K562 (cell line): ENCODE measurements around the gene MAGEB4. TPM values are rescaled to one million over a fixed set of nuclear protein-coding genes. Genes with fewer than 3 reads are reported as not detected.

Source experiments
- ELF2 ChIP-seq: fragments of 250-450 bp; sonication (Bioruptor Pico); IDR thresholded peaks from 2 replicates; pipeline ENCODE4 v1.5.0; 2021; ENCODE audit warnings: mild to moderate bottlenecking
- EZH2 ChIP-seq: IDR thresholded peaks from 2 replicates; pipeline ENCODE4 v1.6.1; 2012; ENCODE audit warnings: low read depth, mild to moderate bottlenecking, inconsistent platforms, low read length, borderline replicate concordance
- FOS ChIP-seq: IDR thresholded peaks from 3 replicates; pipeline ENCODE4 v1.6.1; 2011; ENCODE audit not compliant: insufficient read length; ENCODE audit errors: extremely low read depth
- FUS ChIP-seq: fragments of 200-400 bp; formaldehyde crosslinking; optimal IDR thresholded peaks from 2 replicates; pipeline ENCODE3; 2017; ENCODE audit warnings: low read depth, low read length
- ILK ChIP-seq: fragments of 450-650 bp; IDR thresholded peaks from 2 replicates; pipeline ENCODE4 v1.6.1; 2016; ENCODE audit warnings: missing genetic modification characterization, low read depth, mild to moderate bottlenecking, missing compliant biosample characterization, moderate library complexity, borderline replicate concordance
- NBN ChIP-seq: fragments of 450-650 bp; IDR thresholded peaks from 2 replicates; pipeline ENCODE4 v1.6.1; 2016; ENCODE audit warnings: low read depth, mild to moderate bottlenecking
- NCOA6 ChIP-seq: fragments of 450-650 bp; IDR thresholded peaks from 2 replicates; pipeline ENCODE4 v1.6.1; 2017; ENCODE audit warnings: mild to moderate bottlenecking
- NR4A1 ChIP-seq, 2 experiments: fragments of 250-450 bp in 1 of 2; fragments of 450-650 bp in 1 of 2; sonication (Bioruptor Pico) in 1 of 2; IDR thresholded peaks; 2 replicates each; pipeline versions ENCODE4 v1.4.0 to v1.6.1; 2016 to 2020; ENCODE audit warnings: mild to moderate bottlenecking in 2 of 2, missing compliant biosample characterization in 1 of 2, missing genetic modification characterization in 1 of 2, moderate library complexity in 1 of 2
- POLR3G ChIP-seq: IDR thresholded peaks from 2 replicates; pipeline ENCODE4 v1.6.1; 2011; ENCODE audit not compliant: insufficient read length, insufficient replicate concordance; ENCODE audit errors: extremely low read depth
- SP1 ChIP-seq: sonication (generic); formaldehyde crosslinking; IDR thresholded peaks from 2 replicates; pipeline ENCODE4 v1.8.1; 2022; ENCODE audit warnings: mild to moderate bottlenecking, missing genetic modification reagents
- TCF3 ChIP-seq: sonication (generic); formaldehyde crosslinking; IDR thresholded peaks from 2 replicates; pipeline ENCODE4 v1.4.0; 2020; ENCODE audit warnings: mild to moderate bottlenecking, missing genetic modification reagents
- ZNF143 ChIP-seq: sonication (generic); formaldehyde crosslinking; IDR thresholded peaks from 2 replicates; pipeline ENCODE4 v1.9.0; 2022; ENCODE audit warnings: mild to moderate bottlenecking, missing genetic modification reagents
- ZNF239 ChIP-seq: fragments of 250-450 bp; sonication (Bioruptor Pico); IDR thresholded peaks from 2 replicates; pipeline ENCODE4 v1.4.0; 2020; ENCODE audit warnings: mild to moderate bottlenecking
- ZNF551 ChIP-seq: fragments of 250-450 bp; sonication (Bioruptor Pico); IDR thresholded peaks from 2 replicates; pipeline ENCODE4 v1.5.0; 2021; ENCODE audit warnings: mild to moderate bottlenecking, moderate library complexity
- ZZZ3 ChIP-seq: fragments of 450-650 bp; IDR thresholded peaks from 2 replicates; pipeline ENCODE4 v1.6.1; 2016; ENCODE audit warnings: antibody characterized with exemption, mild to moderate bottlenecking, moderate library complexity
- polyA plus RNA-seq, 8 experiments: library from polyadenylated mRNA; depleted of rRNA in 4 of 8; stranded (reverse) in 5 of 8; unstranded in 3 of 8; fragments of >200 nt; fragmentation: Nextera tagmentation in 2 of 8; fragmentation: Illumina TruSeq in 1 of 8; extraction: Ambion mirVana in 2 of 8; extraction: Trizol in 1 of 8; gene quantifications; 2 replicates each; pipeline versions ENCODE4 v1.2.1 to v1.2.3, GENCODE V29; 2011 to 2014; ENCODE audit warnings: inconsistent platforms in 1 of 8, missing spikeins in 1 of 8
- total RNA-seq, 7 experiments: library from RNA; depleted of rRNA in 6 of 7; stranded (reverse); fragments of >200 nt in 6 of 7; fragmentation: Illumina TruSeq in 2 of 7; extraction: Trizol in 2 of 7; gene quantifications; 2 replicates each; pipeline versions ENCODE4 v1.2.1 to v1.2.3, GENCODE V29; 2011 to 2021; ENCODE audit warnings: low replicate concordance in 1 of 7
- TF ChIP-seq, protein P1 (sequence below): fragments of 250-450 bp; sonication (Bioruptor Pico); IDR thresholded peaks from 2 replicates; pipeline ENCODE4 v1.5.0; 2021
- TF ChIP-seq, protein P2 (sequence below): sonication (generic); formaldehyde crosslinking; IDR thresholded peaks from 2 replicates; pipeline ENCODE4 v1.4.0; 2020; ENCODE audit warnings: mild to moderate bottlenecking, missing genetic modification reagents
- TF ChIP-seq, protein P3 (sequence below), 2 experiments: IDR thresholded peaks; 2 replicates each; pipeline ENCODE4 v1.6.1; 2012; ENCODE audit warnings: improper control_type of control experiment in 2 of 2, low read depth in 2 of 2, low read length in 2 of 2, borderline replicate concordance in 1 of 2
- TF ChIP-seq, protein P4 (sequence below): fragments of 150-350 bp; conservative IDR thresholded peaks from 2 replicates; pipeline ENCODE4 v1.6.1; 2014; ENCODE audit warnings: low read length

MAGEB4 gene
- total and polyA plus RNA-seq, 9 of the 15 experiments (the other 6 are each of a cell fraction or from before 2014, with no cell fraction given), result 0.04 to 0.09 (median 0.06) TPM; not detected in 6

DNA sequence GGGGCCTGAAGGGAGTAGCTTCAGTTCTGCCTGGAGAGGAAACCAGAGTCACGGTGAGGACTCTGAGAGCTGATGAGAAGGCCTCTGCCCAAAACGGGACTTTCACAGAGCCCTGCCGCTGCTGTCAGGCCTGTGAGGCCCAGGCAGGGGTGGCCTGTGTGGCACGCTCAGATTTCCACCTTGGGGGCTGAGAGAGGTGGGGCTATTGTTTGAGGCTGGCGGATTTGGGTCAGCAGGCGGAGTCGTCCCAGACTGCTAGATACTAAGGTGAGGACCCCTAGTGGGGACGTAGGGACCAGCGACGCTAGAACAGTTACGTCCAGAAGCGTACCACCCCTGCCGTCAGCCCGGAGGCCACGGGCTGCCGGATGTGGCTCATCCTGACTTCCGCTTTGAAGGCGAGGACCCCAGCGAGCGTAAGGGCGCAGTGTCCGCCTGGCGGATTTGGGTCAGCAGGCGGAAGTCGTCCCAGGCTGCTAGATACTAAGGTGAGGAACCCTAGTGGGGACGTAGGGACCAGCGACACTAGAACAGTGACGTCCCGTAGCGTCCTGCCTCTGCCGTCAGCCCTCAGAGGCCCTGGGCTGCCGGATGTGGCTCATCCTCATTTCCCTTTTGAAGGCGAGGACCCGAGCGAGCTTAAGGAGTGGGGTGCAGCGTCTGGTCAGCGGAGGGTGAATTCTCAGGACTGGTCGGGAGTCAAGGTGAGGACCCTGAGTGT, 5.1 kb downstream of the MAGEB4 start, which contains the start of gene MAGEB1 (continued):
- no peak for TF ChIP-seq NR4A1 (CRISPR knock-in tag; IDR thresholded peaks at IDR 0.05)
- no peak for TF ChIP-seq NR4A1 (tag; IDR thresholded peaks at IDR 0.05)
- TF ChIP-seq NCOA6, result peak; percentile 78; the same call in 1 of the 2 replicates
- 0 out of 2 replicates have a peak, but pooled peaks have one; percentile 22 for TF ChIP-seq SP1 (CRISPR knock-in tag)
- no peak for TF ChIP-seq POLR3G
- no peak for TF ChIP-seq FOS
- TF ChIP-seq ZZZ3, result no peak
- TF ChIP-seq TCF3, result no peak
- TF ChIP-seq ZNF143 (CRISPR knock-in tag), result no peak
- 0 out of 2 replicates have a peak, but pooled peaks have one; percentile 32 for TF ChIP-seq NBN
- TF ChIP-seq, protein P1, sequence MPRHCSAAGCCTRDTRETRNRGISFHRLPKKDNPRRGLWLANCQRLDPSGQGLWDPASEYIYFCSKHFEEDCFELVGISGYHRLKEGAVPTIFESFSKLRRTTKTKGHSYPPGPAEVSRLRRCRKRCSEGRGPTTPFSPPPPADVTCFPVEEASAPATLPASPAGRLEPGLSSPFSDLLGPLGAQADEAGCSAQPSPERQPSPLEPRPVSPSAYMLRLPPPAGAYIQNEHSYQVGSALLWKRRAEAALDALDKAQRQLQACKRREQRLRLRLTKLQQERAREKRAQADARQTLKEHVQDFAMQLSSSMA, result no peak
- TF ChIP-seq, protein P2, sequence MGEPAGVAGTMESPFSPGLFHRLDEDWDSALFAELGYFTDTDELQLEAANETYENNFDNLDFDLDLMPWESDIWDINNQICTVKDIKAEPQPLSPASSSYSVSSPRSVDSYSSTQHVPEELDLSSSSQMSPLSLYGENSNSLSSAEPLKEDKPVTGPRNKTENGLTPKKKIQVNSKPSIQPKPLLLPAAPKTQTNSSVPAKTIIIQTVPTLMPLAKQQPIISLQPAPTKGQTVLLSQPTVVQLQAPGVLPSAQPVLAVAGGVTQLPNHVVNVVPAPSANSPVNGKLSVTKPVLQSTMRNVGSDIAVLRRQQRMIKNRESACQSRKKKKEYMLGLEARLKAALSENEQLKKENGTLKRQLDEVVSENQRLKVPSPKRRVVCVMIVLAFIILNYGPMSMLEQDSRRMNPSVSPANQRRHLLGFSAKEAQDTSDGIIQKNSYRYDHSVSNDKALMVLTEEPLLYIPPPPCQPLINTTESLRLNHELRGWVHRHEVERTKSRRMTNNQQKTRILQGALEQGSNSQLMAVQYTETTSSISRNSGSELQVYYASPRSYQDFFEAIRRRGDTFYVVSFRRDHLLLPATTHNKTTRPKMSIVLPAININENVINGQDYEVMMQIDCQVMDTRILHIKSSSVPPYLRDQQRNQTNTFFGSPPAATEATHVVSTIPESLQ (CRISPR knock-in tag), result no peak
- no peak for TF ChIP-seq ZNF551 (CRISPR knock-in tag)
- TF ChIP-seq EZH2, result no peak
- TF ChIP-seq, protein P3, sequence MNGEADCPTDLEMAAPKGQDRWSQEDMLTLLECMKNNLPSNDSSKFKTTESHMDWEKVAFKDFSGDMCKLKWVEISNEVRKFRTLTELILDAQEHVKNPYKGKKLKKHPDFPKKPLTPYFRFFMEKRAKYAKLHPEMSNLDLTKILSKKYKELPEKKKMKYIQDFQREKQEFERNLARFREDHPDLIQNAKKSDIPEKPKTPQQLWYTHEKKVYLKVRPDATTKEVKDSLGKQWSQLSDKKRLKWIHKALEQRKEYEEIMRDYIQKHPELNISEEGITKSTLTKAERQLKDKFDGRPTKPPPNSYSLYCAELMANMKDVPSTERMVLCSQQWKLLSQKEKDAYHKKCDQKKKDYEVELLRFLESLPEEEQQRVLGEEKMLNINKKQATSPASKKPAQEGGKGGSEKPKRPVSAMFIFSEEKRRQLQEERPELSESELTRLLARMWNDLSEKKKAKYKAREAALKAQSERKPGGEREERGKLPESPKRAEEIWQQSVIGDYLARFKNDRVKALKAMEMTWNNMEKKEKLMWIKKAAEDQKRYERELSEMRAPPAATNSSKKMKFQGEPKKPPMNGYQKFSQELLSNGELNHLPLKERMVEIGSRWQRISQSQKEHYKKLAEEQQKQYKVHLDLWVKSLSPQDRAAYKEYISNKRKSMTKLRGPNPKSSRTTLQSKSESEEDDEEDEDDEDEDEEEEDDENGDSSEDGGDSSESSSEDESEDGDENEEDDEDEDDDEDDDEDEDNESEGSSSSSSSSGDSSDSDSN (IDR thresholded peaks at IDR 0.05; ENCODE audit: borderline replicate concordance in 1 of 2, low read depth in 2 of 2, low read length in 2 of 2), result no peak
- TF ChIP-seq, protein P4, sequence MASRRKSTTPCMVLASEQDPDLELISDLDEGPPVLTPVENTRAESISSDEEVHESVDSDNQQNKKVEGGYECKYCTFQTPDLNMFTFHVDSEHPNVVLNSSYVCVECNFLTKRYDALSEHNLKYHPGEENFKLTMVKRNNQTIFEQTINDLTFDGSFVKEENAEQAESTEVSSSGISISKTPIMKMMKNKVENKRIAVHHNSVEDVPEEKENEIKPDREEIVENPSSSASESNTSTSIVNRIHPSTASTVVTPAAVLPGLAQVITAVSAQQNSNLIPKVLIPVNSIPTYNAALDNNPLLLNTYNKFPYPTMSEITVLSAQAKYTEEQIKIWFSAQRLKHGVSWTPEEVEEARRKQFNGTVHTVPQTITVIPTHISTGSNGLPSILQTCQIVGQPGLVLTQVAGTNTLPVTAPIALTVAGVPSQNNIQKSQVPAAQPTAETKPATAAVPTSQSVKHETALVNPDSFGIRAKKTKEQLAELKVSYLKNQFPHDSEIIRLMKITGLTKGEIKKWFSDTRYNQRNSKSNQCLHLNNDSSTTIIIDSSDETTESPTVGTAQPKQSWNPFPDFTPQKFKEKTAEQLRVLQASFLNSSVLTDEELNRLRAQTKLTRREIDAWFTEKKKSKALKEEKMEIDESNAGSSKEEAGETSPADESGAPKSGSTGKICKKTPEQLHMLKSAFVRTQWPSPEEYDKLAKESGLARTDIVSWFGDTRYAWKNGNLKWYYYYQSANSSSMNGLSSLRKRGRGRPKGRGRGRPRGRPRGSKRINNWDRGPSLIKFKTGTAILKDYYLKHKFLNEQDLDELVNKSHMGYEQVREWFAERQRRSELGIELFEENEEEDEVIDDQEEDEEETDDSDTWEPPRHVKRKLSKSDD, result no peak
- no peak for TF ChIP-seq FUS
- no peak; the same call in 1 of the 2 replicates for TF ChIP-seq ELF2 (CRISPR knock-in tag)
- no peak for TF ChIP-seq ZNF239
- no peak for TF ChIP-seq ILK (tag)
